ENCODE measurements around the gene ALOX5AP. TPM values are rescaled to one million over a fixed set of nuclear protein-coding genes. Genes with fewer than 3 reads are reported as not detected.
A peak's percentile ranks its signal among the peaks of the same experiment; 100 is the strongest.

Gene ALOX5AP
- total and polyA plus RNA-seq, 9 of the 15 experiments (the other 6 are each of a cell fraction or from before 2014, with no cell fraction given) = 0.31 TPM; not detected in 8

- POLR2A ChIA-PET = no interaction called here
- Histone ChIP-seq H3K36me3 (ENCODE audit: control insufficient read depth, insufficient read depth, low read length) (no peaks in the 10 kb centered on the region), H3K4me2 (ENCODE audit: insufficient read depth, low read length) (no peak overlapping the region), H3K9ac (ENCODE audit: insufficient read depth in 1 of 2, low read depth in 2 of 2, low read length in 2 of 2) (no peak overlapping the region), H3K4me3 (no peak overlapping the region), H3K9me1 (ENCODE audit: control insufficient read depth, insufficient read depth, low read length) (no peaks in the 10 kb centered on the region), H3K4me1 (replicated peaks in 1 of 2; ENCODE audit: control insufficient read depth in 2 of 2, insufficient read depth in 2 of 2, low read length in 2 of 2) (no peaks in the 10 kb centered on the region; a peak in 1 of 5 replicates), H3K79me2 (ENCODE audit: control insufficient read depth, insufficient read depth, low read length) (no peaks in the 10 kb centered on the region), H2AFZ (ENCODE audit: low read depth, low read length) (no peak overlapping the region), H4K20me1 (replicated peaks; ENCODE audit: control insufficient read depth, insufficient read depth, low read length) (no peaks in the 10 kb centered on the region), H3K27ac (ENCODE audit: extremely low read depth, low read depth, low read length) (no peak overlapping the region), H3K9me3 (replicated peaks; ENCODE audit: control insufficient read depth, insufficient read depth, low read depth, low read length) (no peaks in the 10 kb centered on the region), H3K27me3 (ENCODE audit: control insufficient read depth in 2 of 2, insufficient read depth in 2 of 2, low read length in 2 of 2) (peaks cover 0 to 24% of the 10 kb centered on the region in 2 experiments; a peak in 3 of 5 replicates)
- WGBS (ENCODE audit: insufficient coverage, low coverage, missing lambda C conversion rate) = 1% methylated on average over 12 of the region's 14 CpGs
- no peak for FAIRE-seq
- intact Hi-C loops (cut with micrococcal nuclease) (no loop called here), in situ Hi-C loops (cut with MboI) (no loop called here)
- peak; percentile 54 for TF ChIP-seq RFX1 (IDR thresholded peaks at IDR 0.05)
- TF ChIP-seq RFX5 (IDR thresholded peaks at IDR 0.05; ENCODE audit: low read depth, low read length) = no peak
- CTCF ChIA-PET (ENCODE audit: low intra/inter-chr PET ratio) = no interaction called here
- ATAC-seq = no peak
- BruUV-seq (replicated peaks) = no TSS peak
- no peak for DNase-seq (ENCODE audit: extremely low read depth in 1 of 4, low spot score in 3 of 4)
Observed at GRCh38 chr13:30787738-30788525, 52.6 kb downstream of the ALOX5AP start.

- FAIRE-seq = no peak
- Histone ChIP-seq H3K4me3 (no peak overlapping the region), H3K4me1 (replicated peaks in 1 of 2; ENCODE audit: control insufficient read depth in 2 of 2, insufficient read depth in 2 of 2, low read length in 2 of 2) (no peaks in the 10 kb centered on the region; a peak in 1 of 5 replicates), H3K4me2 (ENCODE audit: insufficient read depth, low read length) (no peak overlapping the region), H3K27ac (ENCODE audit: extremely low read depth, low read depth, low read length) (no peak overlapping the region), H3K27me3 (ENCODE audit: control insufficient read depth in 2 of 2, insufficient read depth in 2 of 2, low read length in 2 of 2) (peaks cover 0 to 24% of the 10 kb centered on the region in 2 experiments; a peak in 3 of 5 replicates), H3K36me3 (ENCODE audit: control insufficient read depth, insufficient read depth, low read length) (no peaks in the 10 kb centered on the region), H3K9ac (ENCODE audit: insufficient read depth in 1 of 2, low read depth in 2 of 2, low read length in 2 of 2) (no peak overlapping the region), H3K79me2 (ENCODE audit: control insufficient read depth, insufficient read depth, low read length) (no peaks in the 10 kb centered on the region), H3K9me3 (replicated peaks; ENCODE audit: control insufficient read depth, insufficient read depth, low read depth, low read length) (no peaks in the 10 kb centered on the region), H4K20me1 (replicated peaks; ENCODE audit: control insufficient read depth, insufficient read depth, low read length) (no peaks in the 10 kb centered on the region), H3K9me1 (ENCODE audit: control insufficient read depth, insufficient read depth, low read length) (no peaks in the 10 kb centered on the region), H2AFZ (ENCODE audit: low read depth, low read length) (no peak overlapping the region)
- 0% methylated on average over 3 of the region's 3 CpGs for whole genome bisulfite sequencing (ENCODE audit: insufficient coverage, low coverage, missing lambda C conversion rate)
- no TSS peak for BruUV-seq (replicated peaks)
- no peak for DNase-seq (ENCODE audit: extremely low read depth in 1 of 4, low spot score in 3 of 4)
- no peak for ATAC-seq
- ChIA-PET CTCF (ENCODE audit: low intra/inter-chr PET ratio) (no interaction called here), POLR2A (interaction anchor here (0.6 kb wide), 1 partner anchor 611 kb away, joined by 4 read pairs; no protein-coding TSS in a partner anchor)
- intact Hi-C loops (cut with micrococcal nuclease) = no loop called here
- in situ Hi-C loops (cut with MboI) = no loop called here
- no peak for TF ChIP-seq JUNB (CRISPR knock-in tag; conservative IDR thresholded peaks at IDR 0.05)
- TF ChIP-seq SNAPC5 (CRISPR knock-in tag; IDR thresholded peaks at IDR 0.05) = no peak
- no peak for TF ChIP-seq AFF4 (CRISPR knock-in tag; IDR thresholded peaks at IDR 0.05)
- TF ChIP-seq RBM15 (IDR thresholded peaks at IDR 0.05; ENCODE audit: insufficient read depth, low read length) = no peak
- no peak for TF ChIP-seq THAP12 (CRISPR knock-in tag; IDR thresholded peaks at IDR 0.05)
Observed at GRCh38 chr13:30789166-30789862, 54.0 kb downstream of the ALOX5AP start.

Data from K562 (cell line).